ENCODE data around the gene ARID3A. TPM values are rescaled to one million over a fixed set of nuclear protein-coding genes. Genes with fewer than 3 reads are reported as not detected.

ARID3A gene
- total and polyA plus RNA-seq, 9 donors = 1.1 to 8.1 (median 4.5) TPM

GRCh38 chr19:917323-918151, 8.3 kb upstream of the ARID3A start, which contains the start of gene KISS1R:
KISS1R (plus strand) TSS chr19:917333; CDS start chr19:917503, 170 bp downstream.
- Histone ChIP-seq H3K36me3 (no peaks in the 10 kb centered on the region), H3K4me1 (ENCODE audit: insufficient read depth) (peaks cover 13% of the 10 kb centered on the region), H3K4me3 (no peak within 1 kb of the TSS), H3K27me3 (peaks cover 8% of the 10 kb centered on the region), H3K9me3 (no peaks in the 10 kb centered on the region), H3K27ac (no peak within 1 kb of the TSS)
- intact Hi-C loops (cut with DNase I) = loop anchor here (2.0 to 10.0 kb wide), 5 partner anchors 50 to 150 kb away; partner anchors contain the start of genes PTBP1 (in 2 of the 4) and CFD (in 1 of the 4)
- WGBS, 3 donors = 0 to 2% (median 1%) methylated on average over 56 to 87 of the region's 87 CpGs
- DNase-seq = no peak
- TF ChIP-seq POLR2A (IDR thresholded peaks at IDR 0.05) (no peak), EP300 (IDR thresholded peaks at IDR 0.05) (no peak), CTCF (IDR thresholded peaks at IDR 0.05) (no peak)

GRCh38 chr19:918152-918437, 7.7 kb upstream of the ARID3A start:
- Histone ChIP-seq H3K4me3 (no peak overlapping the region), H3K27ac (no peak overlapping the region), H3K4me1 (ENCODE audit: insufficient read depth) (peaks cover 13% of the 10 kb centered on the region), H3K9me3 (no peaks in the 10 kb centered on the region), H3K36me3 (no peaks in the 10 kb centered on the region), H3K27me3 (peaks cover 8% of the 10 kb centered on the region)
- TF ChIP-seq POLR2A (IDR thresholded peaks at IDR 0.05) (no peak), CTCF (IDR thresholded peaks at IDR 0.05) (no peak), EP300 (IDR thresholded peaks at IDR 0.05) (no peak)
- WGBS, 3 donors = 2 to 5% (median 4%) methylated on average over 11 to 12 of the region's 12 CpGs
- no peak for DNase-seq
- intact Hi-C loops (cut with DNase I) = loop anchor here (2.0 to 10.0 kb wide), 5 partner anchors 51 to 151 kb away; partner anchors contain the start of genes PTBP1 (in 2 of the 4) and CFD (in 1 of the 4)

- no peaks in the 10 kb centered on the region for H3K9me3 ChIP-seq
- TF ChIP-seq POLR2A (IDR thresholded peaks at IDR 0.05) (no peak), CTCF (IDR thresholded peaks at IDR 0.05) (no peak)
- no peak overlapping the region for H3K27ac ChIP-seq
- intact Hi-C loops (cut with DNase I) = loop anchor here (2.0 to 10.0 kb wide), 5 partner anchors 51 to 151 kb away; partner anchors contain the start of genes PTBP1 (in 2 of the 4) and CFD (in 1 of the 4)
- WGBS, 3 donors = 0 to 2% (median 2%) methylated on average over 30 to 58 of the region's 58 CpGs
- no peaks in the 10 kb centered on the region for H3K36me3 ChIP-seq
- no peak overlapping the region for H3K4me3 ChIP-seq
- H3K27me3 ChIP-seq = peaks cover 8% of the 10 kb centered on the region
- peaks cover 13% of the 10 kb centered on the region for H3K4me1 ChIP-seq (ENCODE audit: insufficient read depth)
- no peak for DNase-seq
Observed at GRCh38 chr19:918481-919198, 7.2 kb upstream of the ARID3A start.

GRCh38 chr19:919199-920050, 6.4 kb upstream of the ARID3A start:
- TF ChIP-seq CTCF (IDR thresholded peaks at IDR 0.05) (no peak), POLR2A (IDR thresholded peaks at IDR 0.05) (no peak), EP300 (IDR thresholded peaks at IDR 0.05) (no peak)
- no peak overlapping the region for H3K4me3 ChIP-seq
- H3K27me3 ChIP-seq = peaks cover 8% of the 10 kb centered on the region
- no peak overlapping the region for H3K27ac ChIP-seq
- intact Hi-C loops (cut with DNase I) = loop anchor here (2.0 to 10.0 kb wide), 8 partner anchors 52 to 315 kb away; partner anchors contain the start of genes CFD (in 2 of the 4), PTBP1 (in 2 of the 4), CBARP (in 1 of the 4) and GPX4 (in 1 of the 4)
- H3K9me3 ChIP-seq = no peaks in the 10 kb centered on the region
- no peaks in the 10 kb centered on the region for H3K36me3 ChIP-seq
- H3K4me1 ChIP-seq (ENCODE audit: insufficient read depth) = peaks cover 13% of the 10 kb centered on the region
- no peak for DNase-seq
- whole genome bisulfite sequencing, 3 donors = 1 to 3% (median 2%) methylated on average over 50 to 68 of the region's 68 CpGs
